ENCODE measurements around the gene OSBPL1A. TPM values are rescaled to one million over a fixed set of nuclear protein-coding genes. Genes with fewer than 3 reads are reported as not detected.

The OSBPL1A gene
- polyA plus RNA-seq, 2 of the 4 experiments (the other 2 are of a cell fraction) = 10.5 to 22.1 TPM

DNA sequence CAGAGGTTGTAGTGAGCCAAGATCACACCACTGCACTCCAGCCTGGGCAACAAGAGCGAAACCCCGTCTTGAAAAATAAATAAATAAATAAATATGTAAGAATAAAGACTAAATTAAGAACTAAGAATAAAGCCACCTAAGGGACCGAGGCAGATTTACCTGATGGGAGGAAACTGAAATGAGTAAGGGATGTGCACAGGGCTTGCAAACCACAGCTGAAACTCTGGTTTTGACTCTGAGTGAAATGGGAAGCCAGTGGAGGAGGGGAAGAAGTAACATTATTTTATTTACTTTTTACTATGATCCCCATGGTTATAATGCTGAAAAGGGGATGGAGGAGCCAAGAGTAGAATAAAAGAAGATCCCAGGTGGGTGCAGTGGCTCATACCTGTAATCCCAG is 151.5 kb downstream of the OSBPL1A start:
- H3K27ac ChIP-seq = no peak overlapping the region
- TF ChIP-seq, protein P1, sequence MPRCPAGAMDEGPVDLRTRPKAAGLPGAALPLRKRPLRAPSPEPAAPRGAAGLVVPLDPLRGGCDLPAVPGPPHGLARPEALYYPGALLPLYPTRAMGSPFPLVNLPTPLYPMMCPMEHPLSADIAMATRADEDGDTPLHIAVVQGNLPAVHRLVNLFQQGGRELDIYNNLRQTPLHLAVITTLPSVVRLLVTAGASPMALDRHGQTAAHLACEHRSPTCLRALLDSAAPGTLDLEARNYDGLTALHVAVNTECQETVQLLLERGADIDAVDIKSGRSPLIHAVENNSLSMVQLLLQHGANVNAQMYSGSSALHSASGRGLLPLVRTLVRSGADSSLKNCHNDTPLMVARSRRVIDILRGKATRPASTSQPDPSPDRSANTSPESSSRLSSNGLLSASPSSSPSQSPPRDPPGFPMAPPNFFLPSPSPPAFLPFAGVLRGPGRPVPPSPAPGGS (IDR thresholded peaks at IDR 0.05) = no peak
- TF ChIP-seq SMC3 (IDR thresholded peaks at IDR 0.05) = no peak
- TF ChIP-seq ZNF302 (CRISPR knock-in tag; IDR thresholded peaks at IDR 0.05) = no peak
- no peak for TF ChIP-seq CEBPB (IDR thresholded peaks at IDR 0.05)
- TF ChIP-seq KDM5A (IDR thresholded peaks at IDR 0.05) = no peak
- no peak for TF ChIP-seq RCOR1 (IDR thresholded peaks at IDR 0.05; ENCODE audit: low read depth, low read length)
- TF ChIP-seq HOXB5 (CRISPR knock-in tag; IDR thresholded peaks at IDR 0.05) = no peak
- TF ChIP-seq ZSCAN20 (CRISPR knock-in tag; IDR thresholded peaks at IDR 0.05) = no peak
- TF ChIP-seq, protein P2, sequence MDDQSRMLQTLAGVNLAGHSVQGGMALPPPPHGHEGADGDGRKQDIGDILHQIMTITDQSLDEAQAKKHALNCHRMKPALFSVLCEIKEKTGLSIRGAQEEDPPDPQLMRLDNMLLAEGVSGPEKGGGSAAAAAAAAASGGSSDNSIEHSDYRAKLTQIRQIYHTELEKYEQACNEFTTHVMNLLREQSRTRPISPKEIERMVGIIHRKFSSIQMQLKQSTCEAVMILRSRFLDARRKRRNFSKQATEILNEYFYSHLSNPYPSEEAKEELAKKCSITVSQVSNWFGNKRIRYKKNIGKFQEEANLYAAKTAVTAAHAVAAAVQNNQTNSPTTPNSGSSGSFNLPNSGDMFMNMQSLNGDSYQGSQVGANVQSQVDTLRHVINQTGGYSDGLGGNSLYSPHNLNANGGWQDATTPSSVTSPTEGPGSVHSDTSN (IDR thresholded peaks at IDR 0.05) = no peak
- no peak for TF ChIP-seq HEYL (CRISPR knock-in tag; IDR thresholded peaks at IDR 0.05)
- TF ChIP-seq, protein P3, sequence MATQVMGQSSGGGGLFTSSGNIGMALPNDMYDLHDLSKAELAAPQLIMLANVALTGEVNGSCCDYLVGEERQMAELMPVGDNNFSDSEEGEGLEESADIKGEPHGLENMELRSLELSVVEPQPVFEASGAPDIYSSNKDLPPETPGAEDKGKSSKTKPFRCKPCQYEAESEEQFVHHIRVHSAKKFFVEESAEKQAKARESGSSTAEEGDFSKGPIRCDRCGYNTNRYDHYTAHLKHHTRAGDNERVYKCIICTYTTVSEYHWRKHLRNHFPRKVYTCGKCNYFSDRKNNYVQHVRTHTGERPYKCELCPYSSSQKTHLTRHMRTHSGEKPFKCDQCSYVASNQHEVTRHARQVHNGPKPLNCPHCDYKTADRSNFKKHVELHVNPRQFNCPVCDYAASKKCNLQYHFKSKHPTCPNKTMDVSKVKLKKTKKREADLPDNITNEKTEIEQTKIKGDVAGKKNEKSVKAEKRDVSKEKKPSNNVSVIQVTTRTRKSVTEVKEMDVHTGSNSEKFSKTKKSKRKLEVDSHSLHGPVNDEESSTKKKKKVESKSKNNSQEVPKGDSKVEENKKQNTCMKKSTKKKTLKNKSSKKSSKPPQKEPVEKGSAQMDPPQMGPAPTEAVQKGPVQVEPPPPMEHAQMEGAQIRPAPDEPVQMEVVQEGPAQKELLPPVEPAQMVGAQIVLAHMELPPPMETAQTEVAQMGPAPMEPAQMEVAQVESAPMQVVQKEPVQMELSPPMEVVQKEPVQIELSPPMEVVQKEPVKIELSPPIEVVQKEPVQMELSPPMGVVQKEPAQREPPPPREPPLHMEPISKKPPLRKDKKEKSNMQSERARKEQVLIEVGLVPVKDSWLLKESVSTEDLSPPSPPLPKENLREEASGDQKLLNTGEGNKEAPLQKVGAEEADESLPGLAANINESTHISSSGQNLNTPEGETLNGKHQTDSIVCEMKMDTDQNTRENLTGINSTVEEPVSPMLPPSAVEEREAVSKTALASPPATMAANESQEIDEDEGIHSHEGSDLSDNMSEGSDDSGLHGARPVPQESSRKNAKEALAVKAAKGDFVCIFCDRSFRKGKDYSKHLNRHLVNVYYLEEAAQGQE (IDR thresholded peaks at IDR 0.05) = no peak
- TF ChIP-seq CHD4 (IDR thresholded peaks at IDR 0.05; ENCODE audit: borderline replicate concordance) = no peak
- no peak for TF ChIP-seq NPAS2 (CRISPR knock-in tag; IDR thresholded peaks at IDR 0.05; ENCODE audit: borderline replicate concordance)
- no peak for TF ChIP-seq POLR2AphosphoS2 (conservative IDR thresholded peaks at IDR 0.05; ENCODE audit: low read length)
- no peak for TF ChIP-seq MAZ (IDR thresholded peaks at IDR 0.05; ENCODE audit: borderline replicate concordance, low read depth, low read length)
- no peak for TF ChIP-seq FOXS1 (CRISPR knock-in tag; IDR thresholded peaks at IDR 0.05)
- TF ChIP-seq HOXA7 (CRISPR knock-in tag; IDR thresholded peaks at IDR 0.05) = no peak

DNA sequence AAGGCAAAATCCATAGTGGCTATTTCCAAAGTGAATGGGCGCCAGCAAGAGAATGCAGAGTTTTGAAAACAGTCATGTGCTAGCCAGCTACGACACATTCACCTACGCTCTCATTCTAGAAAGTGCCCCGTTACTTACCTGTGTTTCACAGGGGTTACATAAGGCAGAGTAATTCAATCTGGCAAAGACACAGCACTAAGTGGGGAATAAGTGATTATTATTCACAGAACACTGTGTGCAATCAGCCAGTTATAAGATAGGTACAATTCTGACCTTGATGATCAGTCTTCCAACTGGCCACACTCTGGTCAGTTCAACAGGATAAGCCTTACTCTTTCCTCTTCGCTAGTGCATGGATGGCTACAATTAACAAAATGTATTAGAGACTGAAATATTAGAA is 152.9 kb downstream of the OSBPL1A start:
- H3K9me3 ChIP-seq = no peaks in the 10 kb centered on the region
- FAIRE-seq (no peak), DNase-seq (ENCODE audit: low read depth in 1 of 2, low spot score in 1 of 2) (no peak), ATAC-seq (no peak)
- H3K4me3 ChIP-seq = no peak overlapping the region
- H3K4me1 ChIP-seq = no peaks in the 10 kb centered on the region
- POLR2A ChIA-PET = no interaction called here
- H3K4me2 ChIP-seq = no peak overlapping the region
- H3K27ac ChIP-seq = no peak overlapping the region
- CTCF ChIA-PET = interaction anchor here (1.1 kb wide), 1 partner anchor 9 kb away, joined by 3 read pairs; no protein-coding TSS in a partner anchor
- WGBS (ENCODE audit: missing lambda C conversion rate) = 92% methylated on average over 5 of the region's 5 CpGs
- no peak for TF ChIP-seq EP300 (IDR thresholded peaks at IDR 0.05)
- no peak for TF ChIP-seq CBX8 (IDR thresholded peaks at IDR 0.05)
- TF ChIP-seq HOXB5 (CRISPR knock-in tag; IDR thresholded peaks at IDR 0.05) = no peak
- no peak for TF ChIP-seq RAD21 (conservative IDR thresholded peaks at IDR 0.05 in 1 of 2, IDR thresholded peaks at IDR 0.05 in 1 of 2)
- TF ChIP-seq JUN (IDR thresholded peaks at IDR 0.05) = no peak
- no peak for TF ChIP-seq KDM1A (IDR thresholded peaks at IDR 0.05; ENCODE audit: low read depth)
- no peak for TF ChIP-seq NFE2L2 (conservative IDR thresholded peaks at IDR 0.05; ENCODE audit: low read length)
- no peak for TF ChIP-seq ZNF302 (CRISPR knock-in tag; IDR thresholded peaks at IDR 0.05)
- TF ChIP-seq, protein P3 (IDR thresholded peaks at IDR 0.05) = no peak
- TF ChIP-seq, protein P4, sequence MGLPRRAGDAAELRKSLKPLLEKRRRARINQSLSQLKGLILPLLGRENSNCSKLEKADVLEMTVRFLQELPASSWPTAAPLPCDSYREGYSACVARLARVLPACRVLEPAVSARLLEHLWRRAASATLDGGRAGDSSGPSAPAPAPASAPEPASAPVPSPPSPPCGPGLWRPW (IDR thresholded peaks at IDR 0.05) = no peak
- TF ChIP-seq MAZ (IDR thresholded peaks at IDR 0.05; ENCODE audit: borderline replicate concordance, low read depth, low read length) = no peak
- no peak for TF ChIP-seq ZC3H11A (IDR thresholded peaks at IDR 0.05)
- TF ChIP-seq SMC3 (IDR thresholded peaks at IDR 0.05) = no peak
- TF ChIP-seq, protein P2 (IDR thresholded peaks at IDR 0.05) = no peak
- no peak for TF ChIP-seq NR3C1 (IDR thresholded peaks at IDR 0.05)
- TF ChIP-seq RARB (CRISPR knock-in tag; IDR thresholded peaks at IDR 0.05) = no peak
- TF ChIP-seq POLR2AphosphoS2 (conservative IDR thresholded peaks at IDR 0.05; ENCODE audit: low read length) = no peak

More for the DNA sequence above, 151.5 kb downstream of the OSBPL1A start:
- FAIRE-seq (no peak), DNase-seq (ENCODE audit: low read depth in 1 of 2, low spot score in 1 of 2) (no peak), ATAC-seq (no peak)
- POLR2A ChIA-PET = no interaction called here
- 95% methylated on average over 3 of the region's 3 CpGs for WGBS (ENCODE audit: missing lambda C conversion rate)
- Histone ChIP-seq H3K4me3 (no peak overlapping the region), H3K9me3 (no peaks in the 10 kb centered on the region), H3K4me1 (no peaks in the 10 kb centered on the region), H3K4me2 (no peak overlapping the region)
- CTCF ChIA-PET = no interaction called here
